HepG2 (cell line): ENCODE data around the gene PRDM7. TPM values are rescaled to one million over a fixed set of nuclear protein-coding genes. Genes with fewer than 3 reads are reported as not detected.

Experiments
- ETS1 ChIP-seq: sonication (generic); formaldehyde crosslinking; IDR thresholded peaks from 2 replicates; pipeline ENCODE4 v1.4.0; 2020; ENCODE audit warnings: missing genetic modification reagents
- MED8 ChIP-seq: sonication (generic); formaldehyde crosslinking; IDR thresholded peaks from 2 replicates; pipeline ENCODE4 v1.8.1; 2023; ENCODE audit warnings: mild to moderate bottlenecking, missing genetic modification reagents; ENCODE audit not compliant: insufficient replicate concordance
- NR1H2 ChIP-seq: sonication (generic); formaldehyde crosslinking; IDR thresholded peaks from 2 replicates; pipeline ENCODE4 v1.8.1; 2022; ENCODE audit warnings: low read depth, missing genetic modification reagents, borderline replicate concordance
- PHF8 ChIP-seq: sonication (generic); formaldehyde crosslinking; IDR thresholded peaks from 2 replicates; pipeline ENCODE4 v1.5.0; 2020; ENCODE audit warnings: missing genetic modification reagents
- ZNF609 ChIP-seq: sonication (generic); formaldehyde crosslinking; IDR thresholded peaks from 2 replicates; pipeline ENCODE4 v1.4.0; 2020; ENCODE audit warnings: mild to moderate bottlenecking, missing genetic modification reagents, borderline replicate concordance
- ZNF619 ChIP-seq: sonication (generic); formaldehyde crosslinking; IDR thresholded peaks from 2 replicates; pipeline ENCODE4 v1.4.0; 2020; ENCODE audit warnings: mild to moderate bottlenecking, missing genetic modification reagents
- ZSCAN5A ChIP-seq: sonication (generic); formaldehyde crosslinking; IDR thresholded peaks from 2 replicates; pipeline ENCODE4 v1.8.0; 2022; ENCODE audit warnings: mild to moderate bottlenecking, missing genetic modification reagents, borderline replicate concordance
- polyA plus RNA-seq, 8 experiments: library from polyadenylated mRNA; depleted of rRNA in 3 of 8; stranded (reverse) in 7 of 8; unstranded in 1 of 8; fragments of >200 nt; fragmentation: Illumina TruSeq in 4 of 8; extraction: Trizol in 4 of 8; gene quantifications; 2 replicates each; pipeline versions ENCODE4 v1.2.1 to v1.2.3, GENCODE V29; 2011 to 2016; ENCODE audit warnings: low read depth in 4 of 8, missing spikeins in 1 of 8, mixed read lengths in 1 of 8; ENCODE audit not compliant: insufficient read depth in 1 of 8
- total RNA-seq, 5 experiments: library from RNA; depleted of rRNA; stranded (reverse); fragments of >200 nt; fragmentation: Illumina TruSeq; extraction: Trizol; gene quantifications; 2 replicates each; pipeline ENCODE4 v1.2.3, GENCODE V29; 2016; ENCODE audit warnings: low read depth in 1 of 5

PRDM7 gene
- total and polyA plus RNA-seq, 2 of the 13 experiments (the other 11 are each of a cell fraction or from before 2014, with no cell fraction given), result not detected

GRCh38 chr16:90035902-90036301, 41.2 kb downstream of the PRDM7 start (continued):
- TF ChIP-seq ZSCAN5A (CRISPR knock-in tag), result no peak
- no peak for TF ChIP-seq MED8 (CRISPR knock-in tag)
- no peak for TF ChIP-seq ZNF609 (CRISPR knock-in tag)
- TF ChIP-seq ETS1, result no peak
- no peak for TF ChIP-seq ZNF619 (CRISPR knock-in tag)
- no peak for TF ChIP-seq PHF8 (CRISPR knock-in tag)
- TF ChIP-seq NR1H2 (CRISPR knock-in tag), result no peak
